Pancreas (tissue), 10 donors: Measurements from ENCODE around the gene C2. TPM values are rescaled to one million over a fixed set of nuclear protein-coding genes. Genes with fewer than 3 reads are reported as not detected.

Experiments used
- ATAC-seq, 4 donors: fragments of 200-7000 bp; cut with Tn5 transposase; one replicate each; pipeline versions ENCODE4 v1.8.0 to v1.9.1; 2020; ENCODE audit warnings: mild to moderate bottlenecking in 4 of 4, moderate library complexity in 4 of 4
- DNase-seq, 6 donors: peaks; one replicate each; pipeline ENCODE4 v3.0.0-alpha.2; 2020
- FAIRE-seq: peaks from 2 replicates; lab custom pipeline; 2012; peaks lifted over from hg19 to GRCh38; lab: Jason Lieb, UNC
- H3K27ac ChIP-seq, 4 donors: fragments of 200-600 bp; sonication (generic); 1 replicate in 3 of 4; 2 replicates in 1 of 4; pipeline versions ENCODE4 v1.5.0 to v1.8.0; 2020
- H3K27me3 ChIP-seq, 4 donors: fragments of 200-600 bp; one replicate each; pipeline ENCODE4 v1.8.0; 2021
- H3K36me3 ChIP-seq, 3 donors: fragments of 200-600 bp; sonication (generic) in 1 of 3; one replicate each; pipeline versions ENCODE4 v1.5.0 to v1.8.0; 2020 to 2021
- H3K4me1 ChIP-seq, 3 donors: fragments of 200-600 bp; one replicate each; pipeline ENCODE4 v1.8.0; 2021
- H3K4me3 ChIP-seq, 4 donors: fragments of 200-600 bp; sonication (generic) in 2 of 4; one replicate each; pipeline versions ENCODE4 v1.5.0 to v1.8.0; 2020 to 2021
- H3K9me3 ChIP-seq, 4 donors: fragments of 200-600 bp; one replicate each; pipeline ENCODE4 v1.8.0; 2021
- CTCF ChIP-seq, 4 donors: fragments of 200-600 bp; sonication (generic) in 3 of 4; IDR thresholded peaks; one replicate each; pipeline versions ENCODE4 v1.5.0 to v1.8.0; 2021; ENCODE audit warnings: antibody characterized with exemption in 4 of 4
- WGBS, 2 donors: extraction: QIAGEN DNeasy Blood & Tissue Kit; methylation state at CpG; one replicate each; pipeline ENCODE4 v1.1.7; 2013; 5-methylcytosine and 5-hydroxymethylcytosine counted together
- intact Hi-C, 3 donors: fragments of 100-400 bp; cut with DNase I; formaldehyde crosslinking; loops; one replicate each; pipeline versions ENCODE4 v1.11.1 to v1.14.2; 2022
- polyA plus RNA-seq, 2 donors: library from polyadenylated mRNA; stranded (reverse); fragments of 200-250 nt; gene quantifications; one replicate each; pipeline ENCODE4 v1.2.3, GENCODE V29; 2013
- total RNA-seq, 6 donors: library from RNA; stranded (reverse); fragmentation: NEBNext Ultra II Directional in 4 of 6; extraction: Animal tissue kit (Norgen Biotek cat#: 25700) in 4 of 6; gene quantifications; one replicate each; pipeline versions ENCODE4 v1.2.1 to v1.2.4, GENCODE V29; 2021 to 2023
- donor health status: healthy with polysubstance abuse.
- donor health status: DM: no; HTN: no; CAD: no; lungs with moderate emphysema.
- donor health status: DM: no; HTN: no; CAD: no.
- donor health status: control.
- donor health status: control.
- donor health status: Bipolar disorder and iron deficiency.
- donor health status: DM: yes; HTN: yes; CAD: no.
- donor health status: DM: no; HTN: no; CAD: no.
- donor health status: DM: no; HTN: no; CAD: no.
- donor health status: DM: yes; HTN: yes; CAD: no.

C2 gene
- total and polyA plus RNA-seq, 8 donors: 0.63 to 14.0 (median 2.2) TPM

DNA sequence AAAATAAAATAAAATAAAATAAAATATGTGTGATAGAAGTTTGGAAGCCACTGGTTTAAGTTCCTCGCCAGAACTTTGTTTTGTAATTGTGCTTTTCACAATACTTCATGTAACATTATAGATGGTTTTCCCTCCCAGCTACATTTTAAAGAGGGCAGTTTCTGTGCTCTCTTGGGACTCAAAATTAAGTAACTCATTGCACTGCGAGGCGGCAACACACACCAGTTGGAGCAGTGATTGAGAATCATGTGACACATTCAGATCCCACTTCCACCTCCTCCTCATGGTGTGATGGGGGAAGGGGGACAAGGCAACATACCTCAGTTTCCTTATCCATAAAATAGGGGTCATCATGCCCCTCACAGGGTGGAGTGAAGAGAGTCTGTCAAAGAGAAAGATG lies 7.5 kb downstream of the C2 start:
- H3K27me3 ChIP-seq: no peaks in the 10 kb centered on the region
- no peak for TF ChIP-seq CTCF (IDR thresholded peaks at IDR 0.05)
- no peaks in the 10 kb centered on the region for H3K9me3 ChIP-seq
- no peak overlapping the region for H3K4me3 ChIP-seq
- H3K4me1 ChIP-seq: no peaks in the 10 kb centered on the region
- FAIRE-seq: no peak
- no peak overlapping the region for H3K27ac ChIP-seq
- no peaks in the 10 kb centered on the region for H3K36me3 ChIP-seq
- no peak for ATAC-seq
- 65 to 71% methylated on average over 3 of the region's 3 CpGs for WGBS, 2 donors
- intact Hi-C loops: no loop called here
- no peak for DNase-seq

DNA sequence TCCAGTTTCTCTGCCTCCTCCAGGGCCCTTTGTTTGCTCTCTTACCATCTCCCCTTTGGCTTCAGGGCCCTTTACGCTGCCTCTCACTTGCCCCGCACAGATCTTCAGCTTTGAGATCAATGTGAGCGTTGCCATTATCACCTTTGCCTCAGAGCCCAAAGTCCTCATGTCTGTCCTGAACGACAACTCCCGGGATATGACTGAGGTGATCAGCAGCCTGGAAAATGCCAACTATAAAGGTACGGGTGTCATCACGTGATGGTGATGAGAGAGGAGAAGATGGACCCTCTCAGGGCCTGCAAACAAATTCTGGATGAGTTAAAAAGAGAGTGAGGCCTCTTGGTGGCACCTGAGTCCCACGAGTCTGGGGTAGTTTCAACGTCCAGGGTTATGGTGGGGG lies 8.3 kb downstream of the C2 start:
- Histone ChIP-seq H3K4me3 (no peak overlapping the region), H3K9me3 (no peaks in the 10 kb centered on the region), H3K4me1 (no peaks in the 10 kb centered on the region), H3K36me3 (no peaks in the 10 kb centered on the region), H3K27ac (no peak overlapping the region), H3K27me3 (no peaks in the 10 kb centered on the region)
- ATAC-seq (no peak), DNase-seq (no peak), FAIRE-seq (no peak)
- WGBS, 2 donors: 60 to 64% methylated on average over 9 of the region's 9 CpGs
- intact Hi-C loops: no loop called here
- no peak for TF ChIP-seq CTCF (IDR thresholded peaks at IDR 0.05)

DNA sequence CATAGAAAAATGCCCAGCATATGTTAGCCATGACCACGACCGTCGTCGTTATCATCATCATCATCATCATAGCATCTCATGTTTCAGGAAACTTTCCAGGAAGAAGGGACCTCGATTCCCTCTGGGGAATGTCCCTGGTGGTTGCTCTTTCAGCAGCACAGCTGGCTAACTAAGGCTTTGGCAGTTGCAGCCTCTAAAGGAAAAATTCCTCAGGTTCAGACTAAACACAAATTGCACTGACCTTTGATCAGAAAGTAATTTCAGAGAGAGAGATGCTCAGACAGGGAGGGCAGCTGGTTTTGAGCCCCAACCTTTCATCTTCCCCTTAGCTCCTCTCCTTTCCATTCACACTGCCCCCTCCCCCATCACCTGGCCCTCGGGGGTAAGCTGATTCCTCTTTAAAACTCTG lies 12.7 kb downstream of the C2 start:
- ATAC-seq: peak in 1 of 4 donors; percentile 65
- no peak for FAIRE-seq
- no peak for DNase-seq
- H3K4me1 ChIP-seq: peaks cover 0 to 6% (median 0%) of the 10 kb centered on the region in 3 donors
- H3K36me3 ChIP-seq: no peaks in the 10 kb centered on the region
- WGBS, 2 donors: 3 to 6% methylated on average over 6 of the region's 6 CpGs
- intact Hi-C loops: no loop called here
- no peaks in the 10 kb centered on the region for H3K27me3 ChIP-seq
- H3K27ac ChIP-seq: no peak overlapping the region
- no peak for TF ChIP-seq CTCF (IDR thresholded peaks at IDR 0.05)
- H3K4me3 ChIP-seq: no peak overlapping the region
- H3K9me3 ChIP-seq: no peaks in the 10 kb centered on the region

DNA sequence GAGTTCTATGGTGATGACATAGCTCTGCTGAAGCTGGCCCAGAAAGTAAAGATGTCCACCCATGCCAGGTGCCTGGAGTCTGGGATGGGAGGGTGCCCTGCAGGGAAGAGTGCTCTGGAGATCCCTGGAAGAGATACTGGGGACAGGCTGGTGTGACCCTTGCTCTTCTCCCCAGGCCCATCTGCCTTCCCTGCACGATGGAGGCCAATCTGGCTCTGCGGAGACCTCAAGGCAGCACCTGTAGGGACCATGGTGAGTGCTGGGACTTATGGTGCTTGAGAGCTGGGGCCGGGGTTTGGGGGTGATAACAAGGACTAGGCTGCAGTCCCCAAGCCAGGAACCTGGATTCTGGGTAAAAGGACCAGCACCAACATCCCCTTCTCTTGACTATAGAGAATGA lies 16.2 kb downstream of the C2 start:
- intact Hi-C loops: no loop called here
- no peak for TF ChIP-seq CTCF (IDR thresholded peaks at IDR 0.05)
- FAIRE-seq: no peak

DNA sequence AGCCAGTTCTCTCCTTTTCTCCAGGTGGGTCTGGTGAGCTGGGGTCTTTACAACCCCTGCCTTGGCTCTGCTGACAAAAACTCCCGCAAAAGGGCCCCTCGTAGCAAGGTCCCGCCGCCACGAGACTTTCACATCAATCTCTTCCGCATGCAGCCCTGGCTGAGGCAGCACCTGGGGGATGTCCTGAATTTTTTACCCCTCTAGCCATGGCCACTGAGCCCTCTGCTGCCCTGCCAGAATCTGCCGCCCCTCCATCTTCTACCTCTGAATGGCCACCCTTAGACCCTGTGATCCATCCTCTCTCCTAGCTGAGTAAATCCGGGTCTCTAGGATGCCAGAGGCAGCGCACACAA lies 17.6 kb downstream of the C2 start:
- peak overlapping the region; percentile 51 to 85 (median 70) for H3K27ac ChIP-seq
- WGBS, 2 donors: 62 to 65% methylated on average over 9 of the region's 9 CpGs
- peak in 1 of 4 donors; percentile 4 for ATAC-seq
- no peaks in the 10 kb centered on the region for H3K9me3 ChIP-seq
- no peak for DNase-seq
- FAIRE-seq: no peak
- H3K4me3 ChIP-seq: peak overlapping the region in 1 of 4 donors; percentile 7
- intact Hi-C loops: no loop called here
- H3K27me3 ChIP-seq: no peaks in the 10 kb centered on the region
- TF ChIP-seq CTCF (IDR thresholded peaks at IDR 0.05): no peak
- H3K36me3 ChIP-seq: no peaks in the 10 kb centered on the region
- peaks cover 0 to 9% (median 0%) of the 10 kb centered on the region in 3 donors for H3K4me1 ChIP-seq

More for the DNA sequence above, 16.2 kb downstream of the C2 start:
- WGBS, 2 donors: 61 to 84% methylated on average over 3 of the region's 3 CpGs
- H3K27ac ChIP-seq: no peak overlapping the region
- DNase-seq: no peak
- H3K27me3 ChIP-seq: no peaks in the 10 kb centered on the region
- H3K4me1 ChIP-seq: peaks cover 0 to 9% (median 0%) of the 10 kb centered on the region in 3 donors
- ATAC-seq: no peak
- no peak overlapping the region for H3K4me3 ChIP-seq
- H3K36me3 ChIP-seq: no peaks in the 10 kb centered on the region
- H3K9me3 ChIP-seq: no peaks in the 10 kb centered on the region
